GM19351 (cell line): ENCODE measurements around the gene PARD6G.
A peak's percentile ranks its signal among the peaks of the same experiment; 100 is the strongest.
"Not testable (repeated sequence)": the region's sequence is repeated elsewhere in the genome, so short reads cannot be mapped to it uniquely, and the experiment has no call there.

Experiments
- ATAC-seq: cut with Tn5 transposase; IDR thresholded peaks from one replicate; pipeline ENCODE4 v1.9.1; 2021; ENCODE audit warnings: mild to moderate bottlenecking, moderate library complexity; ENCODE audit not compliant: unreplicated experiment

Gene PARD6G

GRCh38 chr18:80176334-80177073, 70.8 kb downstream of the PARD6G start:
- no peak for ATAC-seq

DNA sequence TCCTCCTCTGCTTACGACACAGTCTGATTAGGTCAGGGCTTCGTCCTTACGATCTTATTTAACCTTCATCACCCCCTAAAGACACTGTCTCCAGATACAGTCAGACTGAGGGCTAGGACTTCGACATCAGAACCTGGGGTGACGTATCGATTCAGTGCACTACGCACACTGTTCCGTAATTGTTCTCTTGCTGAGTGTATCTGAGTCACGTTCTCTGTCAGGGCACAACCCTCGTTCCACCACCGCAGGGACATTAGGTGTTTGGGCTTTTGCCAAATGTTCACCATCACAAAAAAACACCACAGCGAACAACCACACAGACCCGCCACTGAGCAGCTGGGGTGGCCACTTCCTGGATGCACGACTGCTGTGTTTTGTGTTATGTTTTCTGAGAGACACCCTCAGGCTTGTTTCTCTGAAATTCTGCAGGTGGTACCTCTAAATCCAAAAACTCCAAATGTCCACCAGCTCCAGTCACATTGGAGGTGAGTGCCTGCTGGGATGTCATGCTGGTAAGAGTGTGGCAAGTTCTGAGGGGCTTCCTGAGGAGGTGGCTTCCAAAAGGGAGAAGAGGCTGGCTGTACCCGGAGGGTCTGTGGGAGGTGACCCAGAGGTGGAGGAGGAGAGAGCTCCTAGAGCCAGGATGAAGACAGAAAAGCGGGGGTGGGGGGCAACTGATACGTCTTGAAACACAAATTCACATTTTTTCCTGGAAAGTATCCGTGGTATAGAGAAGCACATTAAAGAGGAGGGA, 71.7 kb downstream of the PARD6G start:
- ATAC-seq: no peak

- no peak for ATAC-seq
Observed at GRCh38 chr18:80173060-80173459, 74.3 kb downstream of the PARD6G start.

GRCh38 chr18:80172056-80172455, 75.3 kb downstream of the PARD6G start:
- no peak for ATAC-seq

GRCh38 chr18:80171054-80171872, 76.1 kb downstream of the PARD6G start:
- no peak for ATAC-seq

GRCh38 chr18:80170395-80171053, 76.8 kb downstream of the PARD6G start:
- no peak for ATAC-seq

DNA sequence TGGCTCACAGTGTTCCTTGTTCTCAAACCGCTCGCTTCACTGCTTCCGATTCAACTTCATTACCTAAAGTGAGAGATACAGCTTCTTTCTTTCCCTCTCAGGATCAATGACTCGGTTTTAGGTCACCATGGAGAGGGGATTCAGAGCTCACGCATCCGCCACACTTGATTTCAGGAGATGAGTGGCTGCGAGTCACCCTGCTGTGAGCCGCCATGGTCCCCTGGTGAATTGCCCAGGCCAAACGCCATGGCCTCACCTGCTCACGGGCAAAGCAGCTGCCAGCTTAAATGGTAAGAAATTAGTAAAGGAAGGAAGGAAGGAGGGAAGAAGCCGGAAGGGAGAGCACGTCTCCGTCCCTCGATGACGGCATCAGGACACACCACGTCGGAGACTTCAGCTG, 77.7 kb downstream of the PARD6G start:
- ATAC-seq: no peak

DNA sequence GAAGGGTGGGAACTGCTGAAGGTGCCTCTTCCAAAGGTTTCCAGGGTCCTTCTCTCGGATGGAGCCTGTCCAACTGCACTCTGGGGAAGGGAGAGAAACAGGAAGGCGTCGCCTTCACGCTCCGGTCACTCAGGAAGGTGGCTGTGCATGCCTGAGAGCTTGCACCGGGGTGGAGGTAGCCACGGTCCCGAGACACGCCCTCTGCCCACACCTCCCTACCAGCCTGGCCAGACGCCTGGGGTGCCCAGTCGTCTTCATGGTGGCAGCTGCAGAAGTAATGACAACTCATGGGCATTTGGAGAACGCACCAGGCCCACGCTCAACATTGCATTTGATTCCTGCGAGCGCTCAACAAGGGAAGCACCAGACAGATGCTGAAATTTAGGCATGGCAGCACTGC, 78.3 kb downstream of the PARD6G start:
- ATAC-seq: no peak

DNA sequence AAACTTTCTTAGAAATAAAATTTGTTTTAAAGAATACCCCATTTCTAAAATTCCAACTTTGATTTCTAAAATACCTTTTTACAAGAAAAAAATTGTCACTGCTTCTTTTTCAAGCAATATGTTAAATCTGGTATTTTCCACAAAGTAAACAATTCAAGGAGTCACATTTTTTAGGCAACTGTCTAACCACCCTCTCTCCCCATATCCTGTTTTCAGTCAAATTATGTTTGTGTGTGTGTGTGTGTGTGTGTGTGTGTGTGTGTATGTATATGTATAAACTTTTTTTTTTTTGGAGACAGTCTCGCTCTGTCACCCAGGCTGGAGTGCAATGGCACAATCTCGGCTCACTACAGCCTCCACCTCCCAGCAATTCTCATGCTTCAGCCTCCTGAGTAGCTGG, 79.0 kb downstream of the PARD6G start:
- ATAC-seq: no peak

- no peak for ATAC-seq
Observed at GRCh38 chr18:80167931-80168330, 79.4 kb downstream of the PARD6G start.

DNA sequence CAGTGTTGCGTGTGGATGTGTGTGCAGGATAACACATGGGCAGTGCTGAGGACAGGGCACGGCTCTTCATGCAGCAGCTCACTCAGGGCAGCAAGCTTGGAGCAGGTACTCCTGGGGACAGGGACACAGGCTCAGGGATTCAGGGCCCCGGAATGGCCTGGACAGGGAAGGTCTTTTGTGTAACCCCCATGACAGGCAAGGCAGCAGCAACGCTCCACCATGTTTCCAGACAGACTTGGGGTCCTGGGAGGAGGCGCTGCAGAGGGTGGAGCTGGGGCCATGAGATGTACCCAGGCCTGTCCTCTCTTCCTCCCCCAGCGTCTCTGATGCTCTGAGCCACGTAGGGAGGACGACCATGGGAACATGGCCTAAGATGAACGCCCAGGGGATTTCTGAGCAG, 80.0 kb downstream of the PARD6G start:
- no peak for ATAC-seq

DNA sequence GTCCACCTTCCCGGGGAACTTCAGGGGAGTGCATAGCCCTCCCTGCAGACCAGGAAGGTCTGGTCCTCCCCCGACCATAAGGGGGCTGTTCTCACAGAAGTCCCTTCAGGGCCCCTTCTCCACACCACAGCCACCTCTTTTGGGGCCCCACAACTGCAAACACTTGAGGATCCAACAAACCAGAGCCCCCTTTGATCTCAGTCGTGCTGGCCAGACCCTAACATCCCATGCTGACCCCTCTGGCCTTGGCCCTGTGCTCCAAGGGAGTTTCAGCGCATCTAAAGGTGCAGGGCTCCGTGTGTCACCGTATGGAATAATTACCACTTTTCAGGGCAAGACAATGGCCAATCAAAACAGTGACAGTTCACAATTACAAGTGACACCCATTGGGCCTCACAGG, 80.6 kb downstream of the PARD6G start:
- ATAC-seq: no peak

DNA sequence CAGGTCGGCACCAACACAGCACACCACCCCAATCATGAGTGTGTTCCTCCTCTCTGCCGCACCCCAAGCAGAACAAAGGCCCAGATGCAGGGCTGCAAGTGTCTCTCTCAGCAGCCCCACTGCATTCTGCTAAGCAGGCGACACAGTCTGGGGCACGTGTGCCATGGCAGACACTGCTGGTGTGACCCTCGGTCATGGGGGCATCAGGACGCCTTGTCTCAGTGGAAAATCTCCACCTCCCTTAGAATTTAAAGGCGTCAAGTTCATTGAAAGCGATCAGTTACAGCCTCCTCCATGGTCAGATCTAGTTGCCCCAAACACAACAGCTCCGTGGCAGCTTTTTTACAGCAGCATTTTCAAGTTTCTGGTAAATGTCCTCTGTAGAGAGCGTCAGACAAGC, 81.1 kb downstream of the PARD6G start:
- no peak for ATAC-seq

DNA sequence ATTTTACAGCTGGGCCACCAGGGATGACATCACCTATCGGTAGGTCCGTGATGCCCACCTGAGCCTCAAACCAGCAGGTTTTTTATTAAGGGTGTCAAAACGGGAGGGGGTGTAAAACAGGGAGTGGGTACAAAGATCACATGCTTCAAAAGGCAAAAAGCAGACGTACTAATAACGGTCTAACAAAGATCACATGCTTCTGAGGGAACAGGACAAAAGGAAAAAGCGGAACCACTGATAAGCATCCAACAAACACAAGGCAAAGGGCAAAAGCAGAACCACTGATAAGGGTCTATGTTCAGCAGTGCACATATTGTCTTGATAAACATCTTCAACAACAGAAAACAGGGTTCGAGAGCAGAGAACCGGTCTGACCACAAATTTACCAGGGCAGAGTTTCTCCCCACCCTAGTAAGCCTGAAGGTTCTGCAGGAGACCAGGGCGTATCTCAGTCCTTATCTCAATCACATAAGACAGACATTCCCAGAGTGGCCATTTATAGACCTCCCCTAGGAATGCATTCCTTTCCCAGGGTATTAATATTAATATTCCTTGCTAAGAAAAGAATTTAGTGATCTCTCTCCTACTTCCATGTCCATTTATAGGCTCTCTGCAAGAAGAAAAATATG, 82.5 kb downstream of the PARD6G start:
- not testable (repeated sequence) for ATAC-seq

DNA sequence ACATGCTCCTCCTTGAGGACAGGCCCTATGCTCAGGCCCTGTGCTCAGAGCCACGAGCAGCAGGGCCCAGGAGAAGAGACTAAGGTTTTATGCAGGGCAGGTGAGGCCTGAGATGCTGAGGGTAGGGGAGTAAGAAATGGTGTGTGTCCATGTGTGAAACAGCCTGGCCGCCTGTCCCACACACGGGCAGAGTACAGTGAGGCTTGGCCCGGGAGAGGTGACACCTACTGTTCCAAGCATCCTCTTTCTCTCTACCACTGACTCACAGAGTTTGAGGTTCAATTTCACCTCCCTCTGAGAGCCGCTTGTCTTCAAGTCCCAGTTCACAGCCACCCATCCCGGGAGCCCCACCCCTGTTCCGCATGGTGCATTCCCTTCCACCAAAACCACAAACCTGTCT, 84.1 kb downstream of the PARD6G start:
- ATAC-seq: no peak

DNA sequence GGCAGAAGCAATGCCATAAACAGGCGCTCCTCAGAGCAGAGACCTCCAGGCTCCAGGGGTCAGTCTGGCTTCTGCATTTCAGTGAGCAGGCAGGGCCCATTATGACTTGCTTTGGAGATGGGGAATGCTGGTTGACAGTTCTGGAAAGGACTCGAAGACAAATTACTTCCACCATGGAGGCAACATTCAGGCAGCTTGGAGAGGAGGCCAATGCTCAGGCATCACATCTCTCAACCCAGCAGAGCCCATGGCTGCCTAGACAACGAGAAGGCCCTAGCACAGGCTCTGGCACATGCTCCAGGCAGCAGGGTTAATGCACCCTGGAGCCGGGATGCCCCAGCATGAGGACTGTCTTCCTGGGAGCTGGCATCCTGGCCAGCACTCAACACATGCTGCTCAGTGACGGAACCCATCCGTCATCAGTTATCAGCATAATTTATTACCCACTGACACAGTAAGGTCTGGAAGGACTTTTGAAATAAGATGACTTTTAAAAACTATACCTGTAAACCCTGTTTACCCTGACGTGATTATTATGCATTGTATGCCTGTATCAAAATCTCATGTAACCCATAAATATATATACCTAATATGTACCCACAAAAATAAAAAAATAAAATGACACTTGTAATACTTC, 85.4 kb downstream of the PARD6G start:
- no peak for ATAC-seq

GRCh38 chr18:80159713-80160636, 87.3 kb downstream of the PARD6G start:
- peak; percentile 77 for ATAC-seq

DNA sequence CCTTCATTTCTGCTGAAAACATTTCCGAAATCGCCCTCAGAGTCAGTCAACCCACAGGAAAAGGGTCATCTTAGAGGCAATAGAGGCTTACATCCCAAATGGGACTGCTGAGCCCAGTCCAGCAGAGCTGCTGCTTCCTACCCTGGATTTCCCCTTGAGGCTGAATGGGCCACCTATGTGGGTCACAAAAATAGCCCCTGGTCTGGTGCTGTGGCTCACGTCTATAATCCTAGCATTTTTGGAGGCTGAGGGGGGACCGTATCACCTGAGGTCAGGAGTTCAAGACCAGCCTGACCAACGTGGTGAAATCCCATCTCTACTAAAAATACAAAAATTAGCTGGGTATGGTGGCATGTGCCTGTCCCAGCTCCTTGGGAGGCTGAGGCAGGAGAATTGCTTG, 88.9 kb downstream of the PARD6G start:
- ATAC-seq: no peak

GRCh38 chr18:80157708-80158343, 89.5 kb downstream of the PARD6G start:
- peak; percentile 34 for ATAC-seq
